GM12878 (cell line): ENCODE data around the gene MAP4. TPM values are rescaled to one million over a fixed set of nuclear protein-coding genes. Genes with fewer than 3 reads are reported as not detected.

ENCODE experiments used
- ATAC-seq: fragments of 200-7000 bp; cut with Tn5 transposase; 3 replicates; pipeline ENCODE4 v1.9.1; 2020; ENCODE audit warnings: mild to moderate bottlenecking, moderate library complexity
- BruUV-seq: library from RNA; stranded (reverse); fragments of 400-500 nt; replicated peaks from 2 replicates; lab custom pipeline; 2021; lab: Mats Ljungman, UMichigan
- CTCF ChIA-PET: fragments of 300-600 bp; sonication (Branson Sonifier 250); formaldehyde crosslinking; extraction: SDS; loops from one replicate; lab custom pipeline; 2021; ENCODE audit warnings: inconsistent platforms; lab: Yijun Ruan, JAX
- POLR2A ChIA-PET: fragments of 350-600 bp; formaldehyde crosslinking; extraction: SDS; loops from one replicate; lab custom pipeline; 2021; ENCODE audit warnings: inconsistent platforms; lab: Charles Lee
- RAD21 ChIA-PET: fragments of 300-600 bp; sonication (Branson Sonifier 250); formaldehyde crosslinking; loops from one replicate; lab custom pipeline; 2023; ENCODE audit warnings: antibody characterized with exemption; ENCODE audit not compliant: unreplicated experiment; lab: Charles Lee
- SMC1A ChIA-PET: fragments of 300-600 bp; sonication (Branson Sonifier 250); formaldehyde crosslinking; loops from one replicate; lab custom pipeline; 2023; ENCODE audit not compliant: unreplicated experiment, uncharacterized antibody; lab: Charles Lee
- DNase-seq: peaks from one replicate; pipeline ENCODE4 v3.0.0-alpha.2; 2011; ENCODE audit warnings: low read depth, low spot score
- FAIRE-seq: peaks from 3 replicates; lab custom pipeline; 2011; peaks lifted over from hg19 to GRCh38; lab: Jason Lieb, UNC
- H2AFZ ChIP-seq: 2 replicates; pipeline ENCODE4 v1.6.0; 2011; ENCODE audit warnings: low read depth, low read length, control low read depth; ENCODE audit not compliant: control insufficient read depth
- H3K27ac ChIP-seq: 2 replicates; pipeline ENCODE4 v1.5.1; 2011; ENCODE audit warnings: control low read depth; ENCODE audit not compliant: control insufficient read depth, insufficient read depth
- H3K27me3 ChIP-seq, 2 experiments: replicated peaks in 1 of 2; 2 replicates each; pipeline versions ENCODE4 v1.6.0 to v1.6.1; 2011; ENCODE audit warnings: low read length in 1 of 2; ENCODE audit not compliant: control insufficient read depth in 2 of 2, insufficient read depth in 2 of 2
- H3K36me3 ChIP-seq, 2 experiments: 2 replicates each; pipeline ENCODE4 v1.5.1; 2011; ENCODE audit warnings: low read length in 1 of 2; ENCODE audit not compliant: control insufficient read depth in 2 of 2, insufficient read depth in 2 of 2
- H3K4me1 ChIP-seq: 2 replicates; pipeline ENCODE4 v1.6.1; 2011; ENCODE audit warnings: mild to moderate bottlenecking, low read length, moderate library complexity, mixed read lengths; ENCODE audit not compliant: control insufficient read depth, insufficient read depth
- H3K4me2 ChIP-seq: 2 replicates; pipeline ENCODE4 v1.6.0; 2011; ENCODE audit warnings: control low read depth; ENCODE audit not compliant: control insufficient read depth, insufficient read depth
- H3K4me3 ChIP-seq: fragments of 200-600 bp; sonication (generic); 2 replicates; pipeline ENCODE4 v1.5.1; 2016
- H3K79me2 ChIP-seq: 2 replicates; pipeline ENCODE4 v1.6.0; 2011; ENCODE audit warnings: low read length; ENCODE audit not compliant: control insufficient read depth, insufficient read depth
- H3K9ac ChIP-seq: 2 replicates; pipeline ENCODE4 v1.8.0; 2011; ENCODE audit warnings: low read length, control low read depth, mixed read lengths; ENCODE audit not compliant: control insufficient read depth, insufficient read depth
- H3K9me3 ChIP-seq: replicated peaks from 3 replicates; pipeline ENCODE4 v1.5.1; 2011; ENCODE audit warnings: mild to moderate bottlenecking, low read length; ENCODE audit not compliant: control insufficient read depth, insufficient read depth
- H4K20me1 ChIP-seq: 2 replicates; pipeline ENCODE4 v1.6.0; 2011; ENCODE audit not compliant: control insufficient read depth, insufficient read depth
- CHD1 ChIP-seq: IDR thresholded peaks from 2 replicates; pipeline ENCODE4 v1.6.1; 2012; ENCODE audit warnings: low read depth, low read length, improper control_type of control experiment
- EZH2 ChIP-seq: IDR thresholded peaks from 2 replicates; pipeline ENCODE4 v1.6.1; 2012; ENCODE audit warnings: low read depth, mild to moderate bottlenecking, control low read depth, inconsistent platforms, low read length, borderline replicate concordance; ENCODE audit not compliant: control insufficient read depth
- JUNB ChIP-seq: IDR thresholded peaks from 2 replicates; pipeline ENCODE4 v1.6.1; 2016; ENCODE audit warnings: antibody characterized with exemption, mild to moderate bottlenecking
- NFXL1 ChIP-seq: fragments of 450-650 bp; IDR thresholded peaks from 2 replicates; pipeline ENCODE4 v1.6.1; 2017; ENCODE audit warnings: antibody characterized with exemption, mild to moderate bottlenecking, borderline replicate concordance
- NFYA ChIP-seq: IDR thresholded peaks from 2 replicates; pipeline ENCODE4 v1.6.1; 2011; ENCODE audit warnings: low read depth, mild to moderate bottlenecking, low read length, improper control_type of control experiment, borderline replicate concordance
- NRF1 ChIP-seq: conservative IDR thresholded peaks from 2 replicates; pipeline ENCODE4 v1.6.1; 2011; ENCODE audit warnings: mild to moderate bottlenecking, low read depth, low read length, improper control_type of control experiment
- POLR2AphosphoS5 ChIP-seq: IDR thresholded peaks from 2 replicates; pipeline ENCODE4 v1.6.1; 2011; ENCODE audit warnings: mild to moderate bottlenecking, low read length, inconsistent platforms
- WGBS: methylation state at CpG from one replicate; pipeline ENCODE4 v1.1.6; 2016; ENCODE audit warnings: low lambda C conversion rate; ENCODE audit not compliant: insufficient replicate concordance, insufficient coverage; ENCODE audit errors: missing lambda C conversion rate; 5-methylcytosine and 5-hydroxymethylcytosine counted together
- in situ Hi-C: fragments of 300-500 bp; cut with MboI; formaldehyde crosslinking; loops from 9 replicates; pipeline ENCODE4 v1.14.3; 2018; ENCODE audit warnings: mixed read lengths
- intact Hi-C: fragments of 100-400 bp; cut with micrococcal nuclease; formaldehyde crosslinking; loops from one replicate; pipeline ENCODE4 v1.14.2; 2022; ENCODE audit not compliant: unreplicated experiment
- polyA plus RNA-seq, 11 experiments: library from polyadenylated mRNA; depleted of rRNA in 4 of 11; unstranded in 6 of 11; stranded (reverse) in 5 of 11; fragments of >200 nt; fragmentation: Nextera tagmentation in 4 of 11; fragmentation: Illumina TruSeq in 1 of 11; extraction: Ambion mirVana in 4 of 11; extraction: Trizol in 1 of 11; gene quantifications; 1 replicate in 1 of 11; 2 replicates in 10 of 11; pipeline versions ENCODE4 v1.2.1 to v1.2.3, GENCODE V29; 2011 to 2016; ENCODE audit warnings: inconsistent platforms in 2 of 11, missing spikeins in 2 of 11, low read depth in 1 of 11
- total RNA-seq, 4 experiments: library from RNA; depleted of rRNA in 3 of 4; stranded (reverse); fragments of >200 nt in 3 of 4; fragmentation: Illumina TruSeq in 1 of 4; extraction: Trizol in 1 of 4; gene quantifications; 2 replicates each; pipeline versions ENCODE4 v1.2.1 to v1.2.3, GENCODE V29; 2013 to 2021
- TF ChIP-seq, protein P1 (sequence below): fragments of 450-650 bp; IDR thresholded peaks from 2 replicates; pipeline ENCODE4 v1.6.1; 2018; ENCODE audit warnings: borderline replicate concordance, mild to moderate bottlenecking; ENCODE audit not compliant: partially characterized antibody
- TF ChIP-seq, protein P2 (sequence below): fragments of 450-650 bp; IDR thresholded peaks from 2 replicates; pipeline ENCODE4 v1.6.1; 2017; ENCODE audit warnings: mild to moderate bottlenecking, low read depth, inconsistent platforms; ENCODE audit not compliant: poor library complexity, severe bottlenecking
- TF ChIP-seq, protein P3 (sequence below): IDR thresholded peaks from 2 replicates; pipeline ENCODE4 v1.6.1; 2012; ENCODE audit warnings: mild to moderate bottlenecking, low read depth, low read length

MAP4 gene
- total and polyA plus RNA-seq, 10 of the 15 experiments (the other 5 are each of a cell fraction or from before 2014, with no cell fraction given): 22.2 to 145 (median 47.2) TPM

DNA sequence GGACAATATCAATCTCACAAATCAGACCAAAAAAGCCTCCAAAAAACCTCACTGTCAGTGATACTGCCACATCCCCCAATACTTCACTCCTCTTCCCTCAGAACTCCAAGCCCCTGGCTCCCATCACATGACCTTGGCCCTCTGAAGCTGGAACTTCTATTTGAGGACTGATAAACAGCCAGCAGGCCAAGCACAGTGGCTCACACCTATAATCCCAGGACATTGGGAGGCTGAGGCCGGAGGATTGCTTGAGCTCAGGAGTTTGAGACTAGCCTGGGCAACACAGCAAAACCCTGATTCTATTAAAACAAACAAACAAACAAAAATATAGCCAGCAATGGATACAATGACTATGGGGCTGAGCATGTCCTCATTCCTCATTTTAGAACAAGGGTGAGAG, 55.2 kb downstream of the MAP4 start (continued):
- TF ChIP-seq, protein P1, sequence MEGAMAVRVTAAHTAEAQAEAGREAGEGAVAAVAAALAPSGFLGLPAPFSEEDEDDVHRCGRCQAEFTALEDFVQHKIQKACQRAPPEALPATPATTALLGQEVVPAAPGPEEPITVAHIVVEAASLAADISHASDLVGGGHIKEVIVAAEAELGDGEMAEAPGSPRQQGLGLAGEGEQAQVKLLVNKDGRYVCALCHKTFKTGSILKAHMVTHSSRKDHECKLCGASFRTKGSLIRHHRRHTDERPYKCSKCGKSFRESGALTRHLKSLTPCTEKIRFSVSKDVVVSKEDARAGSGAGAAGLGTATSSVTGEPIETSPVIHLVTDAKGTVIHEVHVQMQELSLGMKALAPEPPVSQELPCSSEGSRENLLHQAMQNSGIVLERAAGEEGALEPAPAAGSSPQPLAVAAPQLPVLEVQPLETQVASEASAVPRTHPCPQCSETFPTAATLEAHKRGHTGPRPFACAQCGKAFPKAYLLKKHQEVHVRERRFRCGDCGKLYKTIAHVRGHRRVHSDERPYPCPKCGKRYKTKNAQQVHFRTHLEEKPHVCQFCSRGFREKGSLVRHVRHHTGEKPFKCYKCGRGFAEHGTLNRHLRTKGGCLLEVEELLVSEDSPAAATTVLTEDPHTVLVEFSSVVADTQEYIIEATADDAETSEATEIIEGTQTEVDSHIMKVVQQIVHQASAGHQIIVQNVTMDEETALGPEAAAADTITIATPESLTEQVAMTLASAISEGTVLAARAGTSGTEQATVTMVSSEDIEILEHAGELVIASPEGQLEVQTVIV: no peak
- TF ChIP-seq NRF1 (no peak), EZH2 (no peak)
- TF ChIP-seq, all 136 proteins: peak for 0

DNA sequence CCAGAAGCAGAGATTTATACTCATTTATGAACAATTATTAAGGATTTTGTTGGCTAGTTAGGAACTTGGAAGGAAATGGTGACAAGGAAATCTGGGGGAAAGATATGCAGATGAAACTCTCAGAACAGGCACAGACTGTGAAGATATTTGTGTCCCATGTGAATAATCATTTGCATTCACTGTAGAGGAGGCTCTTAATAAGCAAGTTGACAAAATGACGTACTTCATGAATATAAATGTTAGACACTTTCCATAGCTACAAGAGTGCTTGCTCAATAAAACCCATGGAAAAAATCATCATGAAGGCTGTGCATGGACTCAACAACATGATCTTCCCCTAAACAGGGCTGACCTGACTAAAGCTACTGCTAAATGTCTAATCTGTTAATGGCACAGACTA, 59.7 kb downstream of the MAP4 start:
- Histone ChIP-seq H2AFZ (no peak overlapping the region), H3K4me2 (no peak overlapping the region), H3K27me3 (no peaks in the 10 kb centered on the region), H3K9me3 (no peaks in the 10 kb centered on the region), H3K36me3 (no peaks in the 10 kb centered on the region), H3K4me3 (no peak overlapping the region), H3K27ac (no peak overlapping the region), H4K20me1 (no peaks in the 10 kb centered on the region), H3K4me1 (peaks cover 9% of the 10 kb centered on the region), H3K9ac (no peak overlapping the region), H3K79me2 (no peaks in the 10 kb centered on the region; the same call in none of the 2 replicates)
- ATAC-seq (no peak), DNase-seq (no peak), FAIRE-seq (no peak)
- in situ Hi-C loops (no loop called here), intact Hi-C loops (no loop called here)
- SMC1A ChIA-PET: interaction anchor here (1.2 to 1.5 kb wide), 2 partner anchors 9 to 28 kb away, joined by 3 read pairs; no protein-coding TSS in a partner anchor
- WGBS: 52% methylated on average over 1 of the region's 1 CpG
- no TSS peak for BruUV-seq
- CTCF ChIA-PET: no interaction called here
- POLR2A ChIA-PET: no interaction called here
- RAD21 ChIA-PET: no interaction called here
- no peak for TF ChIP-seq JUNB
- no peak for TF ChIP-seq NFYA
- no peak for TF ChIP-seq POLR2AphosphoS5
- no peak for TF ChIP-seq CHD1
- TF ChIP-seq, protein P2, sequence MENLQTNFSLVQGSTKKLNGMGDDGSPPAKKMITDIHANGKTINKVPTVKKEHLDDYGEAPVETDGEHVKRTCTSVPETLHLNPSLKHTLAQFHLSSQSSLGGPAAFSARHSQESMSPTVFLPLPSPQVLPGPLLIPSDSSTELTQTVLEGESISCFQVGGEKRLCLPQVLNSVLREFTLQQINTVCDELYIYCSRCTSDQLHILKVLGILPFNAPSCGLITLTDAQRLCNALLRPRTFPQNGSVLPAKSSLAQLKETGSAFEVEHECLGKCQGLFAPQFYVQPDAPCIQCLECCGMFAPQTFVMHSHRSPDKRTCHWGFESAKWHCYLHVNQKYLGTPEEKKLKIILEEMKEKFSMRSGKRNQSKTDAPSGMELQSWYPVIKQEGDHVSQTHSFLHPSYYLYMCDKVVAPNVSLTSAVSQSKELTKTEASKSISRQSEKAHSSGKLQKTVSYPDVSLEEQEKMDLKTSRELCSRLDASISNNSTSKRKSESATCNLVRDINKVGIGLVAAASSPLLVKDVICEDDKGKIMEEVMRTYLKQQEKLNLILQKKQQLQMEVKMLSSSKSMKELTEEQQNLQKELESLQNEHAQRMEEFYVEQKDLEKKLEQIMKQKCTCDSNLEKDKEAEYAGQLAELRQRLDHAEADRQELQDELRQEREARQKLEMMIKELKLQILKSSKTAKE: no peak
- TF ChIP-seq, protein P3, sequence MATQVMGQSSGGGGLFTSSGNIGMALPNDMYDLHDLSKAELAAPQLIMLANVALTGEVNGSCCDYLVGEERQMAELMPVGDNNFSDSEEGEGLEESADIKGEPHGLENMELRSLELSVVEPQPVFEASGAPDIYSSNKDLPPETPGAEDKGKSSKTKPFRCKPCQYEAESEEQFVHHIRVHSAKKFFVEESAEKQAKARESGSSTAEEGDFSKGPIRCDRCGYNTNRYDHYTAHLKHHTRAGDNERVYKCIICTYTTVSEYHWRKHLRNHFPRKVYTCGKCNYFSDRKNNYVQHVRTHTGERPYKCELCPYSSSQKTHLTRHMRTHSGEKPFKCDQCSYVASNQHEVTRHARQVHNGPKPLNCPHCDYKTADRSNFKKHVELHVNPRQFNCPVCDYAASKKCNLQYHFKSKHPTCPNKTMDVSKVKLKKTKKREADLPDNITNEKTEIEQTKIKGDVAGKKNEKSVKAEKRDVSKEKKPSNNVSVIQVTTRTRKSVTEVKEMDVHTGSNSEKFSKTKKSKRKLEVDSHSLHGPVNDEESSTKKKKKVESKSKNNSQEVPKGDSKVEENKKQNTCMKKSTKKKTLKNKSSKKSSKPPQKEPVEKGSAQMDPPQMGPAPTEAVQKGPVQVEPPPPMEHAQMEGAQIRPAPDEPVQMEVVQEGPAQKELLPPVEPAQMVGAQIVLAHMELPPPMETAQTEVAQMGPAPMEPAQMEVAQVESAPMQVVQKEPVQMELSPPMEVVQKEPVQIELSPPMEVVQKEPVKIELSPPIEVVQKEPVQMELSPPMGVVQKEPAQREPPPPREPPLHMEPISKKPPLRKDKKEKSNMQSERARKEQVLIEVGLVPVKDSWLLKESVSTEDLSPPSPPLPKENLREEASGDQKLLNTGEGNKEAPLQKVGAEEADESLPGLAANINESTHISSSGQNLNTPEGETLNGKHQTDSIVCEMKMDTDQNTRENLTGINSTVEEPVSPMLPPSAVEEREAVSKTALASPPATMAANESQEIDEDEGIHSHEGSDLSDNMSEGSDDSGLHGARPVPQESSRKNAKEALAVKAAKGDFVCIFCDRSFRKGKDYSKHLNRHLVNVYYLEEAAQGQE: no peak
- TF ChIP-seq NFXL1: no peak
